Activated naive CD8-positive, alpha-beta T cell treated with anti-CD3 and anti-CD28 coated beads, Interleukin-2, amount 50 U/mL, for 16 hours (primary cell): ENCODE results near the gene CD300A.
"Not testable (repeated sequence)": the region's sequence is repeated elsewhere in the genome, so short reads cannot be mapped to it uniquely, and the experiment has no call there.

ENCODE experiments used
- DNase-seq: peaks from one replicate; pipeline ENCODE4 v3.0.0-alpha.2; 2020; ENCODE audit warnings: low read depth, low spot score

The CD300A gene

DNA sequence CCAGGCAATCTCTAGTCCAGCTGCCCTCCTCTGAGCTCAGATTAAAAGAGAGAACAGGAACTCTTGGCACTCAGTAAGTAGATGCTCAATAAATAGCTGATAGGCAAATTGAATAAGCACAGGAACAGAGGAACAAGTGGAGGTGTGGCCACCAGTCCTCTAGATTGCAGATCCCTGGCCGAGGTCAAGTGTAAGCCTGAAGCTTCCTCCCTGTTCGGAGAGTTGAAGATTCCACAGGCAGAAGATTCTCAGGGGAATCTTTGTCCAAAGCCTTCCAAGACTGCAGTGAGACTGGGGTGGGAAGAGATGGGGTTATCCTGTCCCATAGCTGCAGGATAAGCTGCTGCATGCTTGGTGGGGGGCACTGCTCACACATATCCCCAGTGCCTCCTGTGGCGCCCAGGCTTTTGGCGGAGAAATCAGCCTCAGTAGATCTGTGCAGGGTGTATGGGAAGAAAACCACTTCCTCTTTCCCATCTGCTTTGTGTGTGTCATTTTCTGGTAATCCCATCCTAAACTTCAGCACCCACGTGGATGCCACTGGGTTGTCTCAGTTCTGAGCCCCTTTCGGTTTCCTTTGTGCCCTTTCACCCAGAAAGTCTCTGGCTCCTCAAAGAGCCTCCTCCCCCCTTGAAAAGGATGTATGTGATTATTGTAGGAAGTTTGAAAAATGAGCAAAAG is 12.1 kb downstream of the CD300A start:
- no peak for DNase-seq

DNA sequence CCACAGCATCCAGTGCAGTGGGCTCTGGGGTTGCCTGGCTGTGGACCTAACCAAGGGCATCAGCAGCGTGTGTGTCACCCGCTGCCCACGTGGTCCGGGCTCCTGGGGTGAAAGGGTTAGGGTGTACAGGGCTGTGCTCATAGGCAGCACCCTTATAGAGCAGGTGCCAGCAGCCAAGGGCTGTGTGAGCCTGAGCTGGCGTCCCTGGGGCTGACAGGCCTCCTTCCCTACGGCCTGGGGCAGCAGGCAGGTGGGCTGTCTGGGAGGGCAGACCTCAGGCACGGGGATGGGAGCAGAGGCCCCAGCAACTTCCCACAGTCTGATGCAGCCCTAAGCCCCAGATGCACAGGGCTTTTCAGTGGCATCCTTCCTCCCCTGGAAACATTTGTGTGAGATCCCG is 13.9 kb downstream of the CD300A start:
- no peak for DNase-seq

DNA sequence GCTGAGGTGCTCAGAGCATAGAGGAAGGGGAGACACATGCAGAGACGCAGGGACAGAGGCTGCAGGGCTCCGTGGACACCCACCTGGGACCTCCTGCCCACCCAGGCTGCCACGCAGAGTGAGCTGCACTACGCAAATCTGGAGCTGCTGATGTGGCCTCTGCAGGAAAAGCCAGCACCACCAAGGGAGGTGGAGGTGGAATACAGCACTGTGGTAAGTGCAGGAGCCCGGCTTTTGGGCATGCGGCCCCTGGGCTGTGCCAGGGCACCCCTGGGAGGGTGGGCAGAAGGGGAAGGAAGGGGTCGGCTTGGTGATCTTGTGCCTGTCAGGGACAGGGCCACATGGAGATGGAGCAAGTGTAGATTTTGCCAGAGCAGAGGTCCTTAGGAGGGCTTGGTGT is 15.2 kb downstream of the CD300A start:
- no peak for DNase-seq

DNA sequence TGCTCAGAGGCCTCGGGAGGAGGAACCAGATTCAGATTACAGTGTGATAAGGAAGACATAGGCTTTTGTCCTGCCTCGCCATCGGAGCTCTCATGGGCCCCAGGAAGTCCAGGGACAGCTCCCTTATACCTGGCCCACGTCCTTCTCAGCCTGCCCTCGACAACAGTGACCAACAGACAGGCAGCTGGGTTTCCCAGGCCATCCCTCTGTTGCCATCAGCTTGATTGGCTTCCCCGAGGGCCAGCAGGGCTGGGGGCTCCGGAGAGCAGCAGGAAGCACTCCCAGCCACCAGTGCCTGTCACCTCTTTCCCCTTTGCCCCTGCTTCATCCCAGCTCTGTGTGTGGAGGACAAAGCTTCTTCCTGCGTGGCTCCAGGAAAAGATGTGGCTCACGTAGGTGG is 17.6 kb downstream of the CD300A start:
- DNase-seq, result no peak

DNA sequence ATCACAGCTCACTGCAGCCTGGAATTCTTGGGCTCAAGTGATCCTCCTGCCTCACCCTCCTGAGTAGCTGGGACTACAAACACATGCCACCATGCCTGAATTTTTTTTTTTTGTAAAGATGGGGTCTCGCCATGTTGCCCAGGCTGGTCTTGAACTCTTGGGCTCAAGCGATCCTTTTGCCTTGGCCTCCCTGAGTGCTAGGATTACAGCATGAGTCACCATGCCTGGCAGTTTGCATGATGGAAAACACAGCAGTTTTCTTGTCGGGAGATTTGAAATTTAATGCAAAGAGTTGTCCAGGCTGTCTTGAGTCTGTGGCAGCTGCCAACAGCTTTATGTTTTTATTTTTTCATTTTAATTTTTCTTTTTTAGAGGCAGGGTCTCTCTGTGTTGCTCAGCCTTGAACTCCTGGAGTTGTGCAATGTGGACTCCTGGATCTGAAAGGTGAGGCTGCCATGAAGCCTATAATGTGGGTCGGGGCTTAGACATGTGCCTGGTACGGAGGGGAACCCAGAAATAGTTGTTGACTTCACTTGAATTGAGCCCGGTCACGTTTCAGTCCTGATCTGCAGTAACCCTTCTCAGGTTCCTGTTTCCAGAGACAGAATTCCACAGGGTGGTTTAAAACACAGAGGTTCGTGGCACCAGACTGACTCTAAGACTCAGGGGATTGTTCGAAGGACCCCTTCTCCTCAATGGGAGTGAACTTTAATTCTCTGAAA is 18.7 kb downstream of the CD300A start:
- no peak for DNase-seq

DNA sequence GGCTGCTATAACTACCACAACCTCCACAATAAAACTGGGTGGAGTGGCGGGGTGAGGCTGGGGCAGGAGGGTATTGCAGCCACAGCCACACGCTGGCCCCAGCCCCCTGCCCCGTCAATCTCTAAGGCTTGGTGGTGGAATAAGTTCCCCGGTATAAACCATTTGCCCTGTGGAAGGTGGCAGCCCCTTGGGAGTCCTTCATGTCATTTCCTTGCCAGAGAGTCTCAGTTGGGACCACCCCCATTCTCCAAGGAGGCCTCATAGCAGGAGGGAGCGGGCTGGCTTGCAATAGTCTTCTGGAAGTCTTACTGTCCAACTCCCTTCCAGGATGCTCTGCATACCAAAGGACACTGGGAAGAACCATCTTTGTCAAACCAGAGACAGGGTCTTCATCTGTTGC is 19.4 kb downstream of the CD300A start:
- no peak for DNase-seq

DNA sequence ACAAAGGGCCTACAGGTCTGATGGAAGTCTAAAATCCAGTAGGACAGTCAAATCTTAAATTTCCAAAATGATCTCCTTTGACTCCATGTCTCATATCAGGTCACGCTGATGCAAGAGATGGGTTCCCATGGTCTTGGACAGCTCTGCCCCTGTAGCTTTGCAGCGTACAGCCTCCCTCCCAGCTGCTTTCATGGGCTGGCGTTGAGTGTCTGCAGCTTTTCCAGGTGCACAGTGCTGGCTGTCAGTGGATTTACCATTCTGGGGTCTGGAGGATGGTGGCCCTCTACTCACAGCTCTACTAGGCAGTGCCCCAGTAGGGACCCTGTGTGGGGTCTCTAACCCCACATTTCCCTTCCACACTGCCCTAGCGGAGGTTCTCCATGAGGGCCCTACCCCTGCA is 21.8 kb downstream of the CD300A start:
- not testable (repeated sequence) for DNase-seq

DNA sequence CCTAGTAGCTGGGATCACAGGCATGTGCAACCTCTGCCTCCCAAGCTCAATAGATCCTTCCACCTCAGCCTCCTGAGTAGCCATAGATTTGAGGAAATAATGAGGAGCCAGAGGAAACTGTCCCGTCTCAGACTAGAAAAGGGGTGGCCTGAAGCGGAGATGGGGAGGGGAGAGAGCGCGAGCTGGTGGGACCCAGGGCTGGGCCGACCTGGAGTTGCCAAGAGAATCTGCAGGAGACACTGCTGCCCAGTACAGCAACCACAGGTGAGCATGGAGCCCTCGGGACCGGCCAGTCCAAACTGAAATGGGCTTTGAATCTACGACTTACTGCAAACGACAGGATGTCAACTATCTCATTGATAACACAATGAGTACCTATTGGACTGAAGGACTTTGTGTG is 24.3 kb downstream of the CD300A start:
- DNase-seq, result no peak

DNA sequence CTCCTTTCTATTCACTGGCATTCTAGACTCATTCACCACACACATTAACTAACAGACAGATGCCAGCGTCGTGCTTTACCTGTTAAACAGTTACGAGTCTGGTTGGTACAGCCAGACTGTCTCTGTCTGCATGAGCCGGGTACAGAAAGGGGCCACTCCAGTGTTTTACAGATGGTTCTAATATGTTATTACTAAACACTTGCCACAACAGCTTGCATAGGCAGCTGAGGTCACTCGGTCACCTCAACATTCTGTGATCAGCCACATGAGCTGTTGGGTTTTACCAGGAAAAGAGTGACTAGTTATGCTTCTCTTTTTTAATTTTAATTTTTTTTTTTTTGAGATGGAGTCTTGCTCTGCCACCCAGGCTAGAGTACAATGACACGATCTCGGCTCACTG is 25.2 kb downstream of the CD300A start:
- DNase-seq, result no peak

DNA sequence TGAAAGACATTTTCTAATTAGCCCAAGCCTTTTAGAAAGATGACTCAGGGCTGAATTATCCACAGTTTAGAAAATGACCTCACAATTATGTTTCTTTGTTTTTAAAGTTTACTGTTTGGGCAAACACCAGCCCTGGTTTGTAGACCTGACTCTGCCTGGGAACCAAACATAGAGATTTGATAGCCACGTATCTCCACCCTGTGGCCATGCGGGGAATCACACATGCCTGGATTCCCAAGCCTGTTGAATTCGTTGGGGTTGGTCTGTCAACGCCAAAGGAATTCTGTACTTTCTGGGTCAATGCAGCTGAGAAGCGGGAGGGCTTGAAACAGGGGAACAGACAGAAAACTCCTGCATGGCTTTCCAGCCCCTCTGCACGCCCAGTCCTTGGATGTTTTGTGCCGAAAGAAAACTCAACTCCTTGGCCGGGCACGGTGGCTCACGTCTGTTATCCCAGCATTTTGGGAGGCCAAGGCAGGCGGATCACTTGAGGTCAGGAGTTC is 26.9 kb downstream of the CD300A start:
- peak; percentile 26 for DNase-seq

DNA sequence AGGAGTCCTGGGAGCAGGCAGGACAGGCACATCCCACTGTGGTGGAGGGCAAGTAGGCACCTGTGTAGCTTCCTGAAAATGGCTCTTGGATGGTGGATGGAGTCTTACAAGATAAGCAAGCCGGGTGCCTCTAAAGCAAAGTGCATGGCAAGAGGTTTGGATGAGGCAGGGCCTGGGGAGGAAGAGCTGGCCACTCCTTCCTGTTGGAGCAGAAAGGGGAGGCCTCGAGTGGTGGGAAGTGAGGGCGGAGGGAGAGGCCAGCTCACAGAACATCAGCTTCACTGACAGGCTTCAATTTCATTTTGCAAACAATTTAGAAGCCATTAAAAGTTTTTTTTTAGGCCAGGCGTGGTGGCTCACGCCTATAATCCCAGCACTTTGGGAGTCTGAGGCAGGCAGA is 31.0 kb downstream of the CD300A start:
- no peak for DNase-seq

DNA sequence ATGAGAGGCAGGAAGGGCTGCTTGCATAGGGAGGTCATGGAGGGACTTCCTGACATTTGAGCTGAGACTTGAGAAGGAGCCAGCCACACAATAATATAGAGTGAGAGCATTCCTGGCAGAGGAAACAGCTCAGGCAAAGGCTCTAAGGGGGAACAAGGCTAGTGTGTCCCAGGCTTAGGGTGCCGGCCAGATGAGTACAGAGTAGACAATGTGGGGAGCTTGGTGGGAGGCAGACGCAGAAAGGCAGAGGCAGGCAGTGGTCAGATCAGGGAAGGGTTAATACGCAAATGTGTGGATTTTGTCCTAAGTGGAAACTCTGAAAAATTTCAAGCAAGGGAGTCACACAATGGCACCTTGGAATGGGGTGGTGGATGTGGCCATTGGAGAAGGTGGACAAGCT is 33.6 kb downstream of the CD300A start:
- no peak for DNase-seq

DNA sequence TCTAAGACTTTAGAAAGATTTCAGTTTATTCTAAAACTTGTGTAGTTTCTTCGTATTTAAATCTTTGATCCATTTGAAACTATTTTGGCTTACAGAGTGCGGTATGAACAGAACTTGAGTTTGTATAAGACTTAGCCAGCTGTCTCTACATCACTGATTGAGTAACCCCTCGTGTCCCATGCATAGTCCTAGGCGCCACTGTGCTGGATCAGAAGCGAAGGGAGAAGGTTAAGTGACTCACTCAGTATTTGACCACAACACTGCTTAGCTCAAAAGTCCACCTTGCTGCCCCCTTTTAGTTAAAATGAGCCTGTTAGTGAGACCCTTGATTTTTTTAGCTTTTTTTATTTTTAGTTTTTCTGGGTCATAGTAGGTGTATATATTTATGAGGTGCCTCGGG is 36.4 kb downstream of the CD300A start:
- DNase-seq, result no peak

DNA sequence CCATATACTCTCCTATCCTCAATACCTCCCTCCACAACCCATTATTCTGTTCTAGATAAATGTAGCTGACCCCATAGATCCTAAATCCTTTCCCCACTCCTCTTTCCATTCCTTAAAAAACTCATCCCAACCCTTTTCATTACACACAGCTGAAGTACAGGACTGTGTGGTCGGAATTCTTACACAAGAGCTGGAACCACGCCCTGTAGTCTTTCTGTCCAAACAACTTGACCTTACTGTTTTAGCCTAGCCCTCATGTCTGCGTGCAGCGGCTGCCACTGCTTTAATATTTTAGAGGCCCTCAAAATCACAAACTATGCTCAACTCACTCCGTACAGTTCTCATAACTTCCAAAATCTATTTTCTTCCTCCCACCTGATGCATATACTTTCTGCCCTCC is 37.5 kb downstream of the CD300A start:
- DNase-seq, result not testable (repeated sequence)

DNA sequence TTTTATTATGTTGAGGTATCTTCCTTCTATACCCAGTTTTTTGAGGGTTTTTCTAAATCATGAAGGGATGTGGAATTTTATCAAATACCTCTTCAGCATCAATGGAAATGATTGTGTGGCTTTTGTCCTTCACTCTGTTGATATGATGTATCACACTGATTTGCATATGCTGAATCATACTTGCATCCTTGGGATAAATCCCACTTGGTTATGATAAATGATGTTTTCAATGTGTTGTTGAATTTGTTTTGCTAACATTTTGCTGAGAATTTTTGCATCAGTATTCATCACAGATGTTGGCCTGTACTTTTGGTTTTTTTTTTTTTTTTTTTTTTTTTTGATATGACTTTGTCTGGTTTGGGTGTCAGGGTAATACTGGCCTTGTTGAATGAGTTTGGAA is 41.7 kb downstream of the CD300A start:
- no peak for DNase-seq

DNA sequence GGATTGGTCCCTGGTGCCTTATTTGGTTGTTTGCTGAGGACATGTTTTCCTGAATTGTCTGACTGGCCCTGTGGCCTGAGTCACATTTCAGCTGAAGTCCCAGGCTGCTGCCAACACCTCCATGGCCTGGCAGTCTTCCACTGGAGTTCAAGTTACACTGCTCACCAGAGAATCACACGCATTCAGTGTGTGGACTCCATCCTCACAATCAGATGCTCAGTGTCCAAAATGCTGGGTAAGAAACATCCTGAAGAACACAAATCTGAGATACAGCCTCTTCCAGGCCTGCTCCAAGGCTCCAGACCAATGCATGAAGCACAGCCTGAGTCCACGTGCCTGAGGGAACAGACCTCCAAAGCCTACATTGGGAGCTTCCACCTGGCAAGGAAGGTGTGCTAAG is 45.6 kb downstream of the CD300A start:
- no peak for DNase-seq

DNA sequence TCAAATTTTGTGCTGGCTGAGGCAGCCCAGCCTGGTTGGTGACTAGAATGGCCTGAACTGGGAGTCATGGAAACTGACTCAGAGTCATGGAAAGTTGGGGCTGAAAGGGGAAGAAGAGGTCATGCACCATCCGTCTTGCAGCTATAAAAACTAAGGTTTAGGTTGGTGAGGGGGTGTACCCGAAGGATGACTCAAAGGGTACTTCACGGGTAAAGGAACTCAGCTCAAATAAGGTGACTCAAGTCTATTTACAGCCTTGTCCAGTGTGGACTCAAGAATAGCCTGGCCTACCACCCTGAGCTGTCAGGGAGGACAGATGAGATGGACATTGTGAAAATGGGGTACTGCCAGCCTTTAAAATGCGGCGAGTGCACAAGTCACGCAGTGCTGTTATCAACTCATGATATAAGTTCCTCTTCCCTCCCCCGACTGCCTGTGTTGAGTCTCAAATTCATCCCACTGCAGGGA is 46.2 kb downstream of the CD300A start:
- no peak for DNase-seq

DNA sequence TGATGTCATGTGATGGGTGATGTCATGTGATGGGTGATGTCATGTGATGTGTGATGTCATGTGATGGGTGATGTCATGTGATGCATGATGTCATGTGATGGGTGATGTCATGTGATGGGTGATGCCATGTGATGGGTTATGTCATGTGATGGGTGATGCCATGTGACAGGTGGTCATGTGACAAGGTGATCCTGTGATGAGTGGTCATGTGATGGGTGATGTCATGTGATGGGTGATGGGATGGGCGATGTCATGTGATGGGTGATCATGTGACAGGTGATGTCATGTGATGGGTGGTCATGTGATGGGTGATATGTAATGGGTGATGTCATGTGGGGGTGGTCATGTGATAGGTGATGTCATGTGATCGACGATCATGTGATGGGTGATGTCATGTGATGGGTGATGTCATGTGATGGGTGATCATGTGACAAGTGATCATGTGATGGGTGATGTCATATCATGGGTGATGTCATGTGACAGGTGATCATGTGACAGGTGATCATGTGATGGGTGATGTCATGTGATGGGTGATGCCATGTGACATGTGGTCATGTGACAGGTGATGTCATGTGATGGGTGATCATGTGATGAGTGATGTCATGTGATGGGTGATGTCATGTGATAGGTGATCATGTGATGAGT is 47.7 kb downstream of the CD300A start:
- no peak for DNase-seq

DNA sequence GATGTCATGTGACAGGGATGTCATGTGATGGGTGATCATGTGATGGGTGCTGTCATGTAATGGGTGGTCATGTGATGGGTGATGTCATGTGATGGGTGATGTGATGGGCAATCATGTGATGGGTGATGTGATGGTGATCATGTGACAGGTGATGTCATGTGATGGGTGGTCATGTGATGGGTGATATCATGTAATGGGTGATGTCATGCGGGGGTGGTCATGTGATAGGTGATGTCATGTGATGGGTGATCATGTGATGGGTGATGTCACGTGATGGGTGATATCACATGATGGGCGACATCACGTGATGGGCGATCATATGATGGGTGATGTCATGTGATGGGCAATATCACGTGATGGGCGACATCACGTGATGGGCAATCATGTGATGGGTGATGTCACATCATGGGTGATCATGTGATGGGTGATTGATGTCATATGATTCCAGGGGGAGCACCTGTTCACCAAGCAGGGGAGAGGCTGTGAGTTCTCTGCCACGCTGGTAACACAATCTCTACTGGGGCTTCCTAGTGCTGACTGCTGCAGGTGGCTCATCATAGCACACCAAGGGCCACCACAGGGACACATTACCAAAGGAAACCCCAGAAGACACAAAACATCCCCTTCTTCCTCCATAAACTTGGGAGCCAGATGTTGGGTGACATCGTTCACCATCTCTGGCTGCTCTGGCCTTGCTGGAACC is 48.3 kb downstream of the CD300A start:
- no peak for DNase-seq

DNA sequence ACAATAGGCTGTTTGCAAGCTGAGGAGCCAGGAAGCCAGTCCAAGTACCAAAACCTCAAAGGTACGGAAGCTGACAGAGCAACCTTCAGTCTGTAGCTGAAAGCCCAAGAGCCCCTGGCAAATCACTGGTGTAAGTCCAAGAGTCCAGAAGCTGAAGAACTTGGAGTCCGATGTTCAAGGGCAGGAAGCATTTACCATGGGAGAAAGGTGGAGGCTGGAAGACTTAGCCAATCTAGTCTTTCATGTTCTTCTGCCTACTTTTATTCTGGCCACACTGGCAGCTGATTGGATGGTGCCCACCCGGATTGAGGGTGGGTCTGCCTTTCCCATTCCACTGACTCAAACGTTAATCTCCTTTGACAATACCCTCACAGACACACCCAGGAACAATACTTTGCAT is 49.5 kb downstream of the CD300A start:
- no peak for DNase-seq

DNA sequence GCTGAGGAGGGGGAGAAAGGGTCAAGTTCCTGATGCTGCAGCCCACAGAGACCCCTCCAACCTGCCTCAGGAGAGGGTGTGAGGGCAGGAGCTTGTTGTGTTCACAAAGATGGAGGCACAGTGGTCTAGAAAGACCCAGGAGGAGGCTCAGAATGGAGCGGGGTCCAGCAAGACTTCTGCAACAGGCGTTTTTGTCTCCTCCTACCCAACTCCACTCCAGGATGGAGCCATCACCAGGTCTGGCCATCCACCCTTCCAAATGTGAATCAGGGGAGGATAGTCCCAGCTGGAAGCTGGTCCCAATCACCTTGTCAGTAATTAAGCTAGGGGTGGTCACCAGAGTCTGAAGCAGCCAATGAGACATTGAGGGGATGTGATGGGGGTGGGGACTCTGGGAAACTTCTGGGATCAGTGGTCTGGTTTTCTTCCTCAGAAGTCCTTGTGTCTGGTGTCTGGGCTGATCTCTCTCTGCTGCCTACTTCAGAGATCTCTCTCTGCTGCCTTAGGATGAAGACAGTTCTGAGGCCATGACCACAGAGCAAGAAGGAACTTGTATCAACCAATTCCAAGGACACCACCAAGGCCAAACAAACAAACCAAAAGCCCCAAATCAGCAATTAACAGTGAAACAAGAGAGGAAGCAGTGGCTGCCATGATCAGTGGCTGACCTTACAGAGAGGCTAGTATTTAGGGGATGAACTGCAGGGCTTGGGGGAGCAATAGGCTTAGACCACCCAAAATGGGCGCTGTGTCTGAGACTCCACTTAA is 50.3 kb downstream of the CD300A start:
- DNase-seq, result no peak
